Endothelial cell (in vitro differentiated cells): ENCODE results near the gene STX16. TPM values are rescaled to one million over a fixed set of nuclear protein-coding genes. Genes with fewer than 3 reads are reported as not detected.

Experiments
- DNase-seq: peaks from one replicate; pipeline ENCODE4 v3.0.0; 2021; ENCODE audit warnings: low spot score
- H3K27ac Mint-ChIP-seq: one replicate; pipeline ENCODE4 v1.8.0; 2021; ENCODE audit warnings: mixed read lengths, inconsistent platforms; ENCODE audit not compliant: unreplicated experiment
- H3K27me3 Mint-ChIP-seq: one replicate; pipeline ENCODE4 v1.8.0; 2021; ENCODE audit warnings: mild to moderate bottlenecking, moderate library complexity, mixed read lengths, inconsistent platforms; ENCODE audit not compliant: unreplicated experiment
- H3K36me3 Mint-ChIP-seq: one replicate; pipeline ENCODE4 v1.8.0; 2021; ENCODE audit warnings: mild to moderate bottlenecking, low read depth, mixed read lengths, inconsistent platforms; ENCODE audit not compliant: unreplicated experiment
- H3K4me1 Mint-ChIP-seq: one replicate; pipeline ENCODE4 v1.8.0; 2021; ENCODE audit warnings: mild to moderate bottlenecking, mixed read lengths, inconsistent platforms; ENCODE audit not compliant: unreplicated experiment
- H3K4me3 Mint-ChIP-seq: one replicate; pipeline ENCODE4 v1.8.0; 2021; ENCODE audit warnings: mild to moderate bottlenecking, mixed read lengths, inconsistent platforms; ENCODE audit not compliant: unreplicated experiment
- H3K9me3 Mint-ChIP-seq: one replicate; pipeline ENCODE4 v1.8.0; 2021; ENCODE audit warnings: mixed read lengths, inconsistent platforms; ENCODE audit not compliant: unreplicated experiment
- total RNA-seq: library from RNA; stranded (reverse); fragmentation: NEBNext Ultra II Directional; extraction: Animal tissue kit (Norgen Biotek cat#: 25700); gene quantifications from one replicate; pipeline ENCODE4 v1.2.1, GENCODE V29; 2021; ENCODE audit not compliant: unreplicated experiment
- TF ChIP-seq, protein P1 (sequence below): fragments of 200-600 bp; sonication (generic); IDR thresholded peaks from one replicate; pipeline ENCODE4 v1.5.0; 2021; ENCODE audit warnings: antibody characterized with exemption; ENCODE audit not compliant: unreplicated experiment

STX16 gene
- total RNA-seq, 1 donor from 2014 or later = 77.9 TPM

DNA sequence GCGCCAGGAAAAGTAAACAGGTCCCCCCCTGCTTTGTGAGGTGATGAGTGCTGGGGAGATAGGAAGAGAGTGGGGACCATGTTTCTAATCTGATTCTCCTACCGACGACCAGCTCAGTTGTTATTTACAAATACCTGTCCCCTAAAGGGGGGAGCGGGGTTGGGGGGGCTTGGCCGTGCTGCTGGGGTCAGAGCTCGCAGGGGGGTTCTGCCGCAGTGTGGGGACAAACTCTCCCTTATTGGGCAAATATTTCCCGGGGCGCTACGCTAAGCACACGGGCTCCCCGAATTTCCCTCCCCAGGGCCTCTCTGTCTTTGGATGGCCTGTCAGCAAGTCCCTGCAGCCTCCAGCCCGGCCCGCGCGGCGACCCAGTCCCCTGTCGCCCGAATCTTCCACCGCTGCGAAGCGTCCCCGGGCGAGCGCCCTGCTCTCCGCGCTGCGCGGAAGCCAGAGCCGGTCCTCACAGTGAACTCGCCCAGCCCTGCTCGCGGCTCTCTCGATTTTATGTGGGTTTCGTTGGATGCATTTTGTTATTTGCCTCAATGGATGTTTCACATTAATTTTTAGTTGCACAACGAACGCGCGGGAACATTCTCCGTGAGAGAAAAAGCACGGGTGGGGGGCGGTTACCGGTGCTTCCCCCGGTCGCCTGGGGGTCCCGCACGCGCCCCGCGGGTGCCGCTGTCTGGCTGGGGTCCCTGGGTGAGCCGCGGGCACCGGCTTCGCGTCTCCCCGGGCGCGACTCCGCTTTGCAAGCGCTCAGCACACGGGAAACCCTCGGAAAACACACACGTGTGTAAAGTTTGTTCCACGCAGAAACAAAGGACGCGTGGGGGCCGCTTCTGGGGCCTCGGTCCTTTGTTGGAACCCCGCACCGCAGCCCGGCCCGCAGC is 1.5 kb upstream of the STX16 start:
- Mint-ChIP-seq H3K9me3 (no peaks in the 10 kb centered on the region), H3K27me3 (peaks cover 6% of the 10 kb centered on the region), H3K27ac (no peak overlapping the region), H3K36me3 (no peaks in the 10 kb centered on the region), H3K4me1 (peaks cover 12% of the 10 kb centered on the region), H3K4me3 (peak overlapping the region; percentile 86)
- peak; percentile 27 for DNase-seq
- TF ChIP-seq, protein P1, sequence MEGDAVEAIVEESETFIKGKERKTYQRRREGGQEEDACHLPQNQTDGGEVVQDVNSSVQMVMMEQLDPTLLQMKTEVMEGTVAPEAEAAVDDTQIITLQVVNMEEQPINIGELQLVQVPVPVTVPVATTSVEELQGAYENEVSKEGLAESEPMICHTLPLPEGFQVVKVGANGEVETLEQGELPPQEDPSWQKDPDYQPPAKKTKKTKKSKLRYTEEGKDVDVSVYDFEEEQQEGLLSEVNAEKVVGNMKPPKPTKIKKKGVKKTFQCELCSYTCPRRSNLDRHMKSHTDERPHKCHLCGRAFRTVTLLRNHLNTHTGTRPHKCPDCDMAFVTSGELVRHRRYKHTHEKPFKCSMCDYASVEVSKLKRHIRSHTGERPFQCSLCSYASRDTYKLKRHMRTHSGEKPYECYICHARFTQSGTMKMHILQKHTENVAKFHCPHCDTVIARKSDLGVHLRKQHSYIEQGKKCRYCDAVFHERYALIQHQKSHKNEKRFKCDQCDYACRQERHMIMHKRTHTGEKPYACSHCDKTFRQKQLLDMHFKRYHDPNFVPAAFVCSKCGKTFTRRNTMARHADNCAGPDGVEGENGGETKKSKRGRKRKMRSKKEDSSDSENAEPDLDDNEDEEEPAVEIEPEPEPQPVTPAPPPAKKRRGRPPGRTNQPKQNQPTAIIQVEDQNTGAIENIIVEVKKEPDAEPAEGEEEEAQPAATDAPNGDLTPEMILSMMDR = no peak

DNA sequence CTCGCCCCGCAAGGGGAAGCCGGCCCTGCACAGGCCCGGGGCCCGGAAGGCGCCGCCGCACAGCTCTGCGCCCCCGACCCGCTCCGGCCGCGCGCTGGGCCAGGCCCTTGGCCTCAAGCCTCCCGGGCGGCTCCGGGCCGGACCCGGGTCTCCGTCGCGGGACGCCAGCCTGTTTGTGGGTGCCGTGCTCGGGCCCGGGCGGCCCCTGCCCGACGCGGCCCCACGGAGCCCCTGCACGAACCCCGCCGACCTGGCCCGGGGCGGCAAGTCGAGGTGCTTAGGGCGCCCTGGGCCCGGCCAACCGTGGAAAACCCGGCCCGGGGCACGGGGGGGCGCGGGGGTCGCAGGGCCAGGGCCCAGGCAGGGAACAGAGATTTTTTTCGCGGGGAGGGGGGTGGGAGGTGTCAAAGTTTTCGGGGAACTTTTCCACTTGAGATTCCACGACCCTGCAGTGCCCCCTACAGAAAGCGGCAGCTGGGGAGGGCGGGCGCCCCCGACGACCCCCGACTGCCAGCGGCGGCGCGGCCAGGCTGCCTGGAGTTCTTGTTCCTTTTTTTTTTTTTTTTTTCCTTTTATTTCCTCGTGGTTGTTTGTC is 805 bp upstream of the STX16 start:
- Mint-ChIP-seq H3K4me3 (peak overlapping the region; percentile 100), H3K4me1 (peaks cover 14% of the 10 kb centered on the region), H3K27me3 (peaks cover 6% of the 10 kb centered on the region), H3K36me3 (no peaks in the 10 kb centered on the region), H3K27ac (no peak overlapping the region), H3K9me3 (no peaks in the 10 kb centered on the region)
- TF ChIP-seq, protein P1 = no peak
- peak; percentile 41 for DNase-seq

DNA sequence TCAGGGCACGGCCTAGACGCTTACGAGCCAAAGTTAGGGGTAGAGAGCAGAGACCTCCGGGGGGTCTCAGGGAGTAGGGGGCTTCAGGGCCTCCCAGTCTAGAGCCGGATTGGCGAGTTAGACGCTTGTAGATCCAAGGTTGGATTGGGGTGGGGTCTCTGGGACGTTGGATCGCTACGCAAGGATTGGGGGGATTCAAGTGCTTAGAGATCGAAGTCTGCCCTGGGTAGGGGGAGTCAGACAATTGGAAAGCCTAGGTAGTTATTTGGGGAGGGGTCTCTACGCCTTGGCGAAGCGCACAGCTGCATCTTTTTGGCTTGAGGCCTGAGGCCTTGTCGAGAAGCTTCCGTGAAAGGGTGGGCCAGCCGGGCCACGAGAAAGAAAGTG is 469 bp downstream of the STX16 start:
- no peak for DNase-seq
- Mint-ChIP-seq H3K36me3 (no peaks in the 10 kb centered on the region), H3K27me3 (peaks cover 6% of the 10 kb centered on the region), H3K9me3 (no peaks in the 10 kb centered on the region), H3K27ac (peak overlapping the region; percentile 97), H3K4me3 (peak overlapping the region; percentile 100), H3K4me1 (peaks cover 23% of the 10 kb centered on the region)
- TF ChIP-seq, protein P1 = no peak

GRCh38 chr20:58651946-58652605 is 993 bp downstream of the STX16 start:
- Mint-ChIP-seq H3K4me1 (peaks cover 27% of the 10 kb centered on the region), H3K36me3 (no peaks in the 10 kb centered on the region), H3K27me3 (peaks cover 6% of the 10 kb centered on the region), H3K4me3 (peak overlapping the region; percentile 100), H3K9me3 (no peaks in the 10 kb centered on the region), H3K27ac (peak overlapping the region; percentile 97)
- peak; percentile 19 for DNase-seq
- TF ChIP-seq, protein P1 = no peak
